ENCODE results near the gene ACTL8.

DNA sequence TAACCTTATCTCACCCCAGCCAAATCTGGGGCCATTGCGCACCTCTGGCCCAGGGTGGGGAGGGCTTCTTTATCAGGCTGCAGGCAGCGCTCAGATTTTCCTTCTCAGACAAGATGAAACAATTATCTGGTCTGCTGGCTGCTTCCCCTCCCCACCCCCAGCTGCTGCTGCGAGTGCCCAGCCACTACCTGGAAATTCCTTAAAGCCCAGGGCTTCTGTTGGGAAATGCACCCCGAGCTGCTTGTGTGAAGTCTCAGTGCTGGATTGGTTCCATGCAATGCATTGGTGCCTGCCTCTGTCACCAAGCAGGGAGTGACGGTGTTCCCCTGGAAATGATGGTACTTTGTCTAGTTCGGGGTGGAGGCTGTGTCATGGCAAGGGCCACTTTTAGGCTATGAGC, 18.5 kb upstream of the ACTL8 start:
- TF ChIP-seq, protein P1, sequence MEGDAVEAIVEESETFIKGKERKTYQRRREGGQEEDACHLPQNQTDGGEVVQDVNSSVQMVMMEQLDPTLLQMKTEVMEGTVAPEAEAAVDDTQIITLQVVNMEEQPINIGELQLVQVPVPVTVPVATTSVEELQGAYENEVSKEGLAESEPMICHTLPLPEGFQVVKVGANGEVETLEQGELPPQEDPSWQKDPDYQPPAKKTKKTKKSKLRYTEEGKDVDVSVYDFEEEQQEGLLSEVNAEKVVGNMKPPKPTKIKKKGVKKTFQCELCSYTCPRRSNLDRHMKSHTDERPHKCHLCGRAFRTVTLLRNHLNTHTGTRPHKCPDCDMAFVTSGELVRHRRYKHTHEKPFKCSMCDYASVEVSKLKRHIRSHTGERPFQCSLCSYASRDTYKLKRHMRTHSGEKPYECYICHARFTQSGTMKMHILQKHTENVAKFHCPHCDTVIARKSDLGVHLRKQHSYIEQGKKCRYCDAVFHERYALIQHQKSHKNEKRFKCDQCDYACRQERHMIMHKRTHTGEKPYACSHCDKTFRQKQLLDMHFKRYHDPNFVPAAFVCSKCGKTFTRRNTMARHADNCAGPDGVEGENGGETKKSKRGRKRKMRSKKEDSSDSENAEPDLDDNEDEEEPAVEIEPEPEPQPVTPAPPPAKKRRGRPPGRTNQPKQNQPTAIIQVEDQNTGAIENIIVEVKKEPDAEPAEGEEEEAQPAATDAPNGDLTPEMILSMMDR (IDR thresholded peaks at IDR 0.05): no peak
- no peak for TF ChIP-seq POLR2A (IDR thresholded peaks at IDR 0.05)
- no peak for TF ChIP-seq POLR2AphosphoS5 (IDR thresholded peaks at IDR 0.05)
- no peak for TF ChIP-seq EP300 (IDR thresholded peaks at IDR 0.05; ENCODE audit: low read depth)
